IPS-11a (cell line): Measurements from ENCODE around the gene FOXP1.

Source experiments
- H3K4me3 ChIP-seq: one replicate; pipeline ENCODE4 v1.5.1; 2013; ENCODE audit warnings: low read depth, low read length, control low read depth

The FOXP1 gene

DNA sequence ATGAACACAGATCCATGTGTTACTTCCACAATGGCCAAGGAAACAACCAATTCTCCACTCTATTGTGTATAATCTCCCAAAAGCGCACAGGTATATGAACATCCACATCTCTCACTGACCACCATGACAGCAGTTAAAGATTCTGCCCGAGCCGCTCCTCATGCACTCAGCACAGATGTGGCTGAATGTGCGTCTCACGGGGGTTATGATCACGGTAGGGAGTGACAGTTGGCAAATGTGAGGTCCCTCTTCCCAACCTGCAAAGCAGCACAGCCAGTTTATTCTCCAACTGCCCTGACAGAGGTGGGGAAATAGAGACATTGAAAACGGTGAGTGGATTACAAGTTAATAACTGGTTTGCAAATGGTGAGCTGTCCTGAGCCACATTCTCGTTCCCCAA is 17.6 kb downstream of the FOXP1 start:
- H3K4me3 ChIP-seq, result no peak overlapping the region

DNA sequence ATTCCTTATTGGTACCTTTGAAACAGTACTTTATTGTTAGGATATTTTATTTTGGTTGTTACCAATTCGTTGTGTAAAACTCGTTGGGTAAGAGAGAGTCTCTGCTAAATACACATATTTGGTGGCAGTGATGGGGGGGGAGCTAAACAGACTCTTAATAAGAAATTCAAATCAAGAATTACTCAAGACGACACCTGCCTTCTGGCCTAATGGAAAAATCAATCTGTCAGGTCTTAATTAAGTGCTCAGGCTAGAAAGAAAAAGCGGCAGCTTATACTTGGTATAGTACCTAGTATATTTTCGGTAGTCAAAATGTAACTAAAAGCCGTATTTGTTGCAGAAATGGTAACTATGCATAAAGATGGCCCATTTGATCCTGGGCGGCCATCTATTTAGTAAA is 18.2 kb downstream of the FOXP1 start:
- H3K4me3 ChIP-seq, result no peak overlapping the region

DNA sequence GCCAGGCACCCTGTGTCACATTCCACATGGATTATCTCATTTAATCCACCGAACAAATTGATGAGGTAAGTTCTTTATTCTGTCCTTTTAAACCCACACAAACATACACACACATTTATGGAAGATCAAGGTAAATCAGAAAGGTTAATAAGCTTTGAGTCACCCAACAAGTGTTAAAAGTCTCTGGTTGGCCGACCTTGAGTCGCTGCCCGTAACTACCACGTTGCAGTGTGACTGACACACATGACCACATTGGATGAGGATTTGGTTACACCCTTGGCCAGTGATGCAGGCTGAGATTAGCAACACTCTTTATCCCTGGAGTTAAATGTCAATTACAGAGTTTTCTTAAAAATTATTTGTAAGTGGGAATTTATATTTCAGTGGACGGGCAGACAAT is 19.2 kb downstream of the FOXP1 start:
- H3K4me3 ChIP-seq, result no peak overlapping the region

GRCh38 chr3:71563827-71564226 is 19.7 kb downstream of the FOXP1 start:
- no peak overlapping the region for H3K4me3 ChIP-seq

DNA sequence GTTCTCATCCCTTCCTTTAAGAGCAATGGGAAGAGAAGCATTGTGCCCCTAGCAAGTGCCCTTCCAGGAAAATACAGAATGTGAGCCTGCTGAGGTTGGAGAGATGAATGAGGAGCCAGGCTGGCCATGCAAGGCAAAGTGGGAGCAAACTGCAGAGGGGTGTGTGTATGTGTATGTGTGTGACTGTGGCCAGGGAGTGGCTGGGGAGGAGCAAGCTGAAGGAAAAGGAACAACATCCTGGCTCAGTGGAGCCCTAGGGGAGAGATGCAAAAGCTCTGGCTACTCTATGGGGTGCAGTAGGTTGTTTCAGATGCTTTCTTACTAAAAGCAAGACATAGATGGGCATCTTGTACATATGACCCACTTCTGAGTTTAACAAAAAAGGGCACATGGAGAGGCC is 20.6 kb downstream of the FOXP1 start:
- H3K4me3 ChIP-seq, result no peak overlapping the region

DNA sequence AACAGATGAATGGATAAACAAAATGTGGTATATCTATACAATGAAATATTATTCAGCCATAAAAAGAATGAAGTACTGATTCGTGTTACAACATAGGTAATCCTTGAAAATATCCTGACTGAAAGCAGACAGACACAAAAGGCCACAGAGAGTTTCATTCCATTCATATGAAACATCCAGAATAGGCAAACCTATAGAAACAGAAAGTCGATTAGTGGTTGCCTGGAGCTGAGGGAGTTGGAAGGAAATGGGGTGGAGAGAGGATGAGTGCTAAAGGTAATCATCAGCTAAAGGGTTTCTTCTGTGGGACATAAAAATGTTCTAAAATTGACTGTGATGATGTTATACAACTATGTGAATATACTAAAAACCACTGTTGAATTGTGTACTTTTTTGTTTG is 22.9 kb downstream of the FOXP1 start:
- H3K4me3 ChIP-seq, result no peak overlapping the region

DNA sequence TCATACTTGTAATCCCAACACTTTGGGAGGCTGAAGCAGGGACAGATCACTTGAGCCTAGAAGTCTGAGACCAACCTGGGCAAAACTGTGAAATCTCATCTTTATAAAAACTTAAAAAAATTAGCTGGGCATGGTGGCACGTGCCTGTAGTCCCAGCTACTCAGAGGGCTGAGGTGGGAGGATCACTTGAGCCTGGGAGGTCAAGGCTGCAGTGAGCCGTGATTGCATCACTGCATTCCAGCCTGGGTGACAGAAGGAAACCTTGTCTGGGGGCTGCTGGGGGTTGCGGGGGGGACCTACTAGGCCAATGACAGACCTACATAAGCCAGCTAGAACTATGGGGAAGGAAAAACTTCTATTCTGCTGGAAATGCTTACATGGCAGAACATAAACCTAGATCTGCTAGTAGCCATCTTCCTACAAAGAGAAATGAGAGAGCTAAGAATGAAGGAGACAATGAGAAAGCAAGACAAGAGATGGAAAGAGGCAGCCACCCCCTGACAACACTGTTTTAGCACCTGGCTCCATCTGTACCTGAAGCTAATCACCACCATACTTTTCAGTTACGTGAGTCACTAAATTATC is 23.9 kb downstream of the FOXP1 start:
- no peak overlapping the region for H3K4me3 ChIP-seq

- no peak overlapping the region for H3K4me3 ChIP-seq
Measured at GRCh38 chr3:71559021-71559420, 24.5 kb downstream of the FOXP1 start.

- no peak overlapping the region for H3K4me3 ChIP-seq
Measured at GRCh38 chr3:71554649-71555048, 28.9 kb downstream of the FOXP1 start.

GRCh38 chr3:71551311-71551919 is 32.1 kb downstream of the FOXP1 start:
- H3K4me3 ChIP-seq, result no peak overlapping the region

- no peak overlapping the region for H3K4me3 ChIP-seq
Measured at GRCh38 chr3:71549951-71550350, 33.6 kb downstream of the FOXP1 start.

- H3K4me3 ChIP-seq, result no peak overlapping the region
Measured at GRCh38 chr3:71548705-71549384, 34.7 kb downstream of the FOXP1 start.

GRCh38 chr3:71547249-71548198 is 36.0 kb downstream of the FOXP1 start:
- H3K4me3 ChIP-seq, result no peak overlapping the region

GRCh38 chr3:71546821-71547220 is 36.7 kb downstream of the FOXP1 start:
- H3K4me3 ChIP-seq, result no peak overlapping the region

DNA sequence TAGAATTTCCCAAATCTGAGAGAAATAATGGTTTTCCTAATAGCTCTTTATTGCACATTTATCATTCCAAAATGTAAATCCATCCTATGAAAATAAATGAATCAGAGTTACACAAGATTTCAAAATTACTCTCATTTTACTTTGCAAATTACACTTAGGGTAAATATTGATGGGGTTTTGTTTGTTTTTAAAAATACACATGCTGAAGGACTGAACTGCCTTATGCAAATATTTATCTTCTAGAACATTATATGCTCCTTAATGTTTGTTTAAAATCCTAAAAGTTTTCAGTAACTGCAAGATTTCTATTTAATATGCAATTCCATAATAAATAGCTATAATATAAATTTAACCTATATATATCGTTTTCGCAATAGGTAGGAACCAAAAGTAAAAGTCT is 38.2 kb downstream of the FOXP1 start:
- no peak overlapping the region for H3K4me3 ChIP-seq

DNA sequence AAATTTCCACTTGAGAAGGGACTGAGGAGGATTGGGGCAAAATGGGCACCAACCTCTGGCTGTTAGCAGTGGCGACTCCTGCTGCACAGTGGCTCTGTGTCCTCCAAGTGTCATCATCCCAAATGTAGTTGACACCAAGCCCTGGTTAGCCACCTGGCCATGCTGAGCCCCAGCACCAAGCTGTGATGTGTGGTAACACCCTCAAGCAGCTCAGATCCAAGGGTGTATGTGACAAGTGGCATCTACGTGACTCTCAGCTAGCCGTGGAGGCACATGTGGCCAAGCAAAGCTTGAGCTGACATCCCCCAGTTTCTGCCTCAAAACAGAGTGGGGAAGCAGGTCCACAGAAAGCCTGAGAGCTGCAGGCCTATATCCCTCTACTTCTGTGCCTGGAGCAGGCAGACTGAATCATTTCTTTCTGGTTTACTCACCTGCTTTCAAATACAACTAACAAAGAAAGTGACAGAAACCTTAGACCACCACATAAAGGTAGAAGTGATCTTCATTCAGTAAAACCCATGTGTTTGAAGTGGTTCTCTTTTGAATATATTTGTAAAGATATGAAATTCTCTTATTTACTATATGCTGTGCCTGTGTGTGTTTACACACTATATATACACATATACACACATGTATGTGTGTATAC is 40.0 kb downstream of the FOXP1 start:
- no peak overlapping the region for H3K4me3 ChIP-seq

GRCh38 chr3:71542521-71543370 is 40.8 kb downstream of the FOXP1 start:
- H3K4me3 ChIP-seq, result no peak overlapping the region

DNA sequence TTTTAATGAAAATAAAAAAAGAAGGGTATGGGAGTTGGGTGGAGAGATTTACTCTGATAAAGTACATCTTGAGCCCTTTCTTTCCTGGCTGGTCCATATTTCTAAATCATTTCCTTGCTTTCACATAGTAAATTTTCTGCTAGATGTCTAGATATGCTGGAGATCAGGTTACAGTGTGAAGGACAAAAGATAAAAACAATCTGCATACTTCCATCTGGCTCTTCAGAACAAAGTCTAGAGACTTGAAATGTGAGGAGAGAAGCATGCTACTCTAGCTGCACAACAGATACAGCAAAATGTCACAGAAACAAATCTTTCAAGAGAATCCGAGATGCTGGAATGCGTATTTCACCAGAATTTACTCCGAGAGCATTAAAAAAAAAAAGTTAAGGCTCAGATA is 42.2 kb downstream of the FOXP1 start:
- H3K4me3 ChIP-seq, result no peak overlapping the region

DNA sequence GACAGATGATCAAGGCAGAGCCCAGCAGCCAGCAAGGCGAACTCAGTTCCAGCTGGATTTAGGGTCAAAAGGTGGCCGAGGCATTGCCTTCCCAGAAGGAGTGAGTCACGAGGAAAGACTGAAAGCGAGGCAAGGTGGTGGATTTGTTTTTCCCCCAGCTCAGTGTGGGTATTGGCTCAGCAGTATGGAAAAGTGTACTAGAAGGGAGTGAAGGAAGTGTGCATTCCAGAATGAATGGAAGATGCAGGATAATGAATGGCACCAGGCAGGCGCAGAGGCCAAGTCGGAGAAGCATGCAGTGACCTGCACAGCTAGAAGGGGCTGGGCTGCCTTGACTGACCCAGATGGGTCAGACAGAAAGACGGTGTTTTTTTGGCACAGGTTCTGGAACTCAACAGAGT is 46.3 kb downstream of the FOXP1 start:
- no peak overlapping the region for H3K4me3 ChIP-seq

- no peak overlapping the region for H3K4me3 ChIP-seq
Measured at GRCh38 chr3:71536376-71536965, 47.1 kb downstream of the FOXP1 start.
